Measurements from ENCODE around the gene TMEM158. TPM values are rescaled to one million over a fixed set of nuclear protein-coding genes. Genes with fewer than 3 reads are reported as not detected.

The TMEM158 gene
- polyA plus RNA-seq, 1 donor (not counting 4 experiments of a cell fraction or from before 2014, with no cell fraction given) = 2.0 TPM

DNA sequence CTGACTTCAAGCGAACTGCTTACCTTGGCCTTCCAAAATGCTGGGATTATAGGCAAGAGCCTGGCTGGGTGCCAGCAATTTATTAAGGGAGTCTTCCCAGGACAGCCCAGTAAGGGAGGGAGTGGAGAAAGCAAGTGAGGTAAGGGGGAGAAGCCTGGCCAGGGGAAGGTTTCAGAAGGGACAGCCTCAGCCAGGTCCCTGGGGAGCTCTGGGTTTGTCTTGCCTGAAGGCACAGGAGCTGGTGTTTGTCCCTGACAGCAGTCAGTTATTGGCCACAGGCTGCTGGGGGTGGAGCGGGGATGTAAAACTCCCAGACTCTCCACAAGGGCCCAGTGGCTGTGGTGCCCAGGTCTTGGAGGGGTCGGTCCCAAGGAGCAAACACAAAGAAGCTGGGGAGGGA, 46.9 kb downstream of the TMEM158 start:
- no peaks in the 10 kb centered on the region for H3K9me3 ChIP-seq (ENCODE audit: control insufficient read depth, low read depth, low read length)
- DNase-seq (ENCODE audit: low read depth, low spot score) (no peak), FAIRE-seq (no peak)
- no peaks in the 10 kb centered on the region for H3K9me1 ChIP-seq (ENCODE audit: control insufficient read depth, extremely low read depth, insufficient read depth, low read length)
- no peak overlapping the region for H2AFZ ChIP-seq (ENCODE audit: control insufficient read depth, low read length)
- no peak for TF ChIP-seq EZH2 (IDR thresholded peaks at IDR 0.05; ENCODE audit: low read length)
- TF ChIP-seq, protein P1, sequence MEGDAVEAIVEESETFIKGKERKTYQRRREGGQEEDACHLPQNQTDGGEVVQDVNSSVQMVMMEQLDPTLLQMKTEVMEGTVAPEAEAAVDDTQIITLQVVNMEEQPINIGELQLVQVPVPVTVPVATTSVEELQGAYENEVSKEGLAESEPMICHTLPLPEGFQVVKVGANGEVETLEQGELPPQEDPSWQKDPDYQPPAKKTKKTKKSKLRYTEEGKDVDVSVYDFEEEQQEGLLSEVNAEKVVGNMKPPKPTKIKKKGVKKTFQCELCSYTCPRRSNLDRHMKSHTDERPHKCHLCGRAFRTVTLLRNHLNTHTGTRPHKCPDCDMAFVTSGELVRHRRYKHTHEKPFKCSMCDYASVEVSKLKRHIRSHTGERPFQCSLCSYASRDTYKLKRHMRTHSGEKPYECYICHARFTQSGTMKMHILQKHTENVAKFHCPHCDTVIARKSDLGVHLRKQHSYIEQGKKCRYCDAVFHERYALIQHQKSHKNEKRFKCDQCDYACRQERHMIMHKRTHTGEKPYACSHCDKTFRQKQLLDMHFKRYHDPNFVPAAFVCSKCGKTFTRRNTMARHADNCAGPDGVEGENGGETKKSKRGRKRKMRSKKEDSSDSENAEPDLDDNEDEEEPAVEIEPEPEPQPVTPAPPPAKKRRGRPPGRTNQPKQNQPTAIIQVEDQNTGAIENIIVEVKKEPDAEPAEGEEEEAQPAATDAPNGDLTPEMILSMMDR (optimal IDR thresholded peaks at IDR 0.05 in 1 of 3, IDR thresholded peaks at IDR 0.05 in 1 of 3, conservative IDR thresholded peaks at IDR 0.05 in 1 of 3; ENCODE audit: extremely low read depth in 1 of 3, insufficient read depth in 2 of 3, low read length in 3 of 3) = no peak
- H3K36me3 ChIP-seq (ENCODE audit: control insufficient read depth in 2 of 2, extremely low read depth in 1 of 2, insufficient read depth in 2 of 2, low read length in 2 of 2) = no peaks in the 10 kb centered on the region
- H4K20me1 ChIP-seq (ENCODE audit: control insufficient read depth, extremely low read depth, insufficient read depth, low read length) = no peaks in the 10 kb centered on the region
- peaks cover 49% of the 10 kb centered on the region for H3K4me1 ChIP-seq (ENCODE audit: control insufficient read depth, extremely low read depth, insufficient read depth, low read length)
- dilution Hi-C loops (cut with MboI; ENCODE audit: extremely low pct_ligation_motif_present, low sequenced_read_pairs) = no loop called here
- H3K4me3 ChIP-seq (ENCODE audit: control insufficient read depth in 2 of 3, extremely low read depth in 1 of 3, insufficient read depth in 2 of 3, low read depth in 1 of 3, low read length in 3 of 3) = no peak overlapping the region
- no peaks in the 10 kb centered on the region for H3K79me2 ChIP-seq (ENCODE audit: control insufficient read depth, insufficient read depth, low read length)
- no peaks in the 10 kb centered on the region for H3K27me3 ChIP-seq (ENCODE audit: control insufficient read depth, extremely low read depth, insufficient read depth, low read length)
- H3K9ac ChIP-seq (ENCODE audit: control insufficient read depth, extremely low read depth, insufficient read depth, low read length) = no peak overlapping the region
- no peak overlapping the region for H3K4me2 ChIP-seq (ENCODE audit: control insufficient read depth, extremely low read depth, insufficient read depth, low read depth, low read length)
- H3K27ac ChIP-seq (ENCODE audit: control insufficient read depth, insufficient read depth, low read length) = no peak overlapping the region

DNA sequence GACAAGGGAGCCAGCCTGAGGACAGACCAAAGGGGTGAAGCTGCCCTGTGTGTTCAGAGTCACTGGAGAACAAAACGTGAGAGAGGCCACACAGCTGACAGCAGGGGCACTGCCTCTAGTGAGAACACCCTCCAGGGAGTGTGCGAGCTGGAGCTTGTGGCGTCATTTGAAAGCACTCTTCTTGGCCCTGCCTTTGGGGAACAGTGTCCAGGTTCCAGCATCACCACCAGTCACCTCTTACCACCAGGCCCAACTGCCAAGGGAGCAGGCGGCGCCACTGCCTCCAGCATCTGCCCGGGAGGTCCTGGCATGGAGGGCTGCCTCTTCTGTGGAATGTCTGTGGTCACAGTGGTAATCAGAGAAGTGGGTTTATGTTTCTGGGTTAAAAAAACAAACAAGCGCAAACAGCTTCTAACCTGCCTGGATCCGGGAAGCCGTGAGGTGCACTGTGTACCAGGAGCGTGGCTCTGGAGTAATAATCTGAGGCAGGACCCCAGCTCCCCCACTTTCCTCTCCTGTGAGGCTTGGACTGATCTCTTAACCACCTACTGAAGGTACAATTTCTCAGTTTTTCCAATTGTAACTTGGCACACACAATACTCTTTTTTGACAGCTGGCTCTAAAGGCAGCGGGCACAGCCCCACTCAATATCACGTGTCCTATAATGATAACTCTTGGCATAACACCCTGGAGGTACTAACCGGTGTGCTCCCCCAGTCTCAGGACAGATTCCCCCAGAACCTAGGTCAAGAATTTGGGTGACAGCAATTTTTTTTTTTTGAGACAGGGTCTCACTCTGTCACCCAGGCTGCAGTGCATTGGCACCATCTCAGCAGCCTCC, 47.7 kb downstream of the TMEM158 start:
- peak; percentile 94 for FAIRE-seq
- TF ChIP-seq, protein P1 (optimal IDR thresholded peaks at IDR 0.05 in 1 of 3, IDR thresholded peaks at IDR 0.05 in 1 of 3, conservative IDR thresholded peaks at IDR 0.05 in 1 of 3; ENCODE audit: extremely low read depth in 1 of 3, insufficient read depth in 2 of 3, low read length in 3 of 3) = peak in 1 of 3 experiments; percentile 22
- TF ChIP-seq EZH2 (IDR thresholded peaks at IDR 0.05; ENCODE audit: low read length) = no peak
- Histone ChIP-seq H3K9me3 (ENCODE audit: control insufficient read depth, low read depth, low read length) (no peaks in the 10 kb centered on the region), H3K9ac (ENCODE audit: control insufficient read depth, extremely low read depth, insufficient read depth, low read length) (peak overlapping the region; percentile 34), H4K20me1 (ENCODE audit: control insufficient read depth, extremely low read depth, insufficient read depth, low read length) (no peaks in the 10 kb centered on the region), H3K4me3 (ENCODE audit: control insufficient read depth in 2 of 3, extremely low read depth in 1 of 3, insufficient read depth in 2 of 3, low read depth in 1 of 3, low read length in 3 of 3) (peak overlapping the region in 1 of 3 experiments; percentile 11), H3K36me3 (ENCODE audit: control insufficient read depth in 2 of 2, extremely low read depth in 1 of 2, insufficient read depth in 2 of 2, low read length in 2 of 2) (no peaks in the 10 kb centered on the region), H3K9me1 (ENCODE audit: control insufficient read depth, extremely low read depth, insufficient read depth, low read length) (no peaks in the 10 kb centered on the region), H3K27ac (ENCODE audit: control insufficient read depth, insufficient read depth, low read length) (peak overlapping the region; percentile 27), H3K27me3 (ENCODE audit: control insufficient read depth, extremely low read depth, insufficient read depth, low read length) (no peaks in the 10 kb centered on the region), H2AFZ (ENCODE audit: control insufficient read depth, low read length) (peak overlapping the region; percentile 23), H3K79me2 (ENCODE audit: control insufficient read depth, insufficient read depth, low read length) (no peaks in the 10 kb centered on the region), H3K4me1 (ENCODE audit: control insufficient read depth, extremely low read depth, insufficient read depth, low read length) (peaks cover 42% of the 10 kb centered on the region), H3K4me2 (ENCODE audit: control insufficient read depth, extremely low read depth, insufficient read depth, low read depth, low read length) (peak overlapping the region; percentile 71)
- no peak for DNase-seq (ENCODE audit: low read depth, low spot score)
- dilution Hi-C loops (cut with MboI; ENCODE audit: extremely low pct_ligation_motif_present, low sequenced_read_pairs) = no loop called here
